Measurements from ENCODE around the gene CCDC82. TPM values are rescaled to one million over a fixed set of nuclear protein-coding genes. Genes with fewer than 3 reads are reported as not detected.

The CCDC82 gene
- total and polyA plus RNA-seq, 4 donors: 29.3 to 39.0 (median 38.1) TPM

DNA sequence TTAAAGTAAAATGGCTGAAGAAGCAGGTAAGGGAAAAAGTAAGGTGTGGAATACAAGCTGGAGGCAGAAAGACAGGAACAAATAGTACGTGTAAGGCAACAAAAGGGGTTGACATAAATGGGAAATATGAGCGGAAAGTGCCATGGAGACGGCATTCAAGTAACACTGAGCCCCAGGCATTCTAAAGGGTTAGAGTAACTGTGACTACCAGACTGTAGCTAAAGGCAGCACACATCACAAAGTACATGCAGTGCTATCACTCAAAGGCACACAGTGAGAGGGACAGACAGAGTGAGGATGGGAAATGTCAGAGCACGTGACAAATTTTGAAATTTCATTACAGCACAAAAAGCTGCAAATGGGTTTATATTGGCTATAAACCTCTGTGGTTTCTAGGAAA, 32.9 kb downstream of the CCDC82 start:
- no peak for ATAC-seq (ENCODE audit: low FRiP score)
- no peaks in the 10 kb centered on the region for H3K9me3 ChIP-seq (ENCODE audit: control insufficient read depth, low read length)
- H3K36me3 ChIP-seq (ENCODE audit: control insufficient read depth in 1 of 2, insufficient read depth in 2 of 2, low read length in 1 of 2): peaks cover 0 to 5% of the 10 kb centered on the region in 2 donors
- intact Hi-C loops (cut with DNase I): no loop called here
- H3K4me1 ChIP-seq (ENCODE audit: control insufficient read depth in 1 of 2, insufficient read depth in 2 of 2, low read length in 2 of 2): no peaks in the 10 kb centered on the region
- 86 to 92% methylated on average over 4 of the region's 4 CpGs for WGBS, 2 donors
- no peak for DNase-seq
- H3K4me3 ChIP-seq (ENCODE audit: low read length in 2 of 2): no peak overlapping the region
- H3K27ac ChIP-seq (ENCODE audit: low read depth in 1 of 2, low read length in 2 of 2): no peak overlapping the region
- no peaks in the 10 kb centered on the region for H3K27me3 ChIP-seq (ENCODE audit: control insufficient read depth in 1 of 2, insufficient read depth in 2 of 2, low read length in 1 of 2)

DNA sequence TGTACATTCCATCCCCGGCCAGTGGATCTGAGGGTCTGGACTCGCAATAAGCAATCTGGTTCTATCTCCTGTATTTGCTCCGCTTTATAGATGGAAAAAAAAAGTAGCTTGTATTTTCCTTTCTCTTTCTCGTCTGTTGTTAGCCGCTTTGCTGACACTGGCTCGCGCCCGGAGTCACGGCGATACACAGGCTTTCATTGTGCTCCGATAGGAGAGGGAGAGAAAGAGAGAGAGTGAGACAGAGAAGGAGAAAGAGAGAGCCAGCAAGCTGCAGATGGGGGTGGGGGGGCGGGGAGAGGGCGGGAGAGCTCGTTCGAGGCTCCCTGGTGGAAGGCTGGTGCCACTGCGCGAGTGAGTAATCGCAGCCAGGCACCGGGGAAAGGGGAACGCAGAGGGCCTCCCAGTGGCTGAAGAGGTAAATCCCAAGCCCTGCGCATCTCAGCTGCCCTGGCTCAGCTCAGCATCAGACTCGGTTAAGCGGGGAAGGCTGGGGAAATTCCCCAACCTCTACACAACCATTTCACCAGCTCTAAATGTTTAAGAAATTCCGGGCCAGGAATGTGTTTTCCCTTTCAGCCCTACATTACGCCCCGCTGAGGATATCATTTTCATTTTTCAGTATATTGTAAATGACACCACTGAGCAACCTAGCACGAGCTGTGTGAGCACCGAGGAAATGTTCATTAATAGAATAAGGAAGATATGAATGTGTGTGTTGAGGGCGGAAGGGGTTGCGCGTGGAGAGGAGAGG, 46.6 kb downstream of the CCDC82 start, which contains the start of gene MAML2:
MAML2 (minus strand) TSS at position 235 of the 751 bp plus-strand sequence. CDS start 1,300 bp downstream, outside the sequence.
- peak within 1 kb of the TSS in 1 of 2 donors; percentile 89 for H3K27ac ChIP-seq (ENCODE audit: low read depth in 1 of 2, low read length in 2 of 2)
- intact Hi-C loops (cut with DNase I): loop anchor here (2.0 to 10.0 kb wide), 8 partner anchors 101 to 496 kb away; no protein-coding TSS in a partner anchor
- WGBS, 2 donors: 5 to 7% methylated on average over 23 to 31 of the region's 31 CpGs
- DNase-seq (peak; percentile 96), ATAC-seq (ENCODE audit: low FRiP score) (peak; percentile 93)
- H3K27me3 ChIP-seq (ENCODE audit: control insufficient read depth in 1 of 2, insufficient read depth in 2 of 2, low read length in 1 of 2): no peaks in the 10 kb centered on the region
- H3K9me3 ChIP-seq (ENCODE audit: control insufficient read depth, low read length): no peaks in the 10 kb centered on the region
- H3K36me3 ChIP-seq (ENCODE audit: control insufficient read depth in 1 of 2, insufficient read depth in 2 of 2, low read length in 1 of 2): no peaks in the 10 kb centered on the region
- H3K4me1 ChIP-seq (ENCODE audit: control insufficient read depth in 1 of 2, insufficient read depth in 2 of 2, low read length in 2 of 2): peaks cover 0 to 12% of the 10 kb centered on the region in 2 donors
- peak within 1 kb of the TSS; percentile 87 to 100 for H3K4me3 ChIP-seq (ENCODE audit: low read length in 2 of 2)

DNA sequence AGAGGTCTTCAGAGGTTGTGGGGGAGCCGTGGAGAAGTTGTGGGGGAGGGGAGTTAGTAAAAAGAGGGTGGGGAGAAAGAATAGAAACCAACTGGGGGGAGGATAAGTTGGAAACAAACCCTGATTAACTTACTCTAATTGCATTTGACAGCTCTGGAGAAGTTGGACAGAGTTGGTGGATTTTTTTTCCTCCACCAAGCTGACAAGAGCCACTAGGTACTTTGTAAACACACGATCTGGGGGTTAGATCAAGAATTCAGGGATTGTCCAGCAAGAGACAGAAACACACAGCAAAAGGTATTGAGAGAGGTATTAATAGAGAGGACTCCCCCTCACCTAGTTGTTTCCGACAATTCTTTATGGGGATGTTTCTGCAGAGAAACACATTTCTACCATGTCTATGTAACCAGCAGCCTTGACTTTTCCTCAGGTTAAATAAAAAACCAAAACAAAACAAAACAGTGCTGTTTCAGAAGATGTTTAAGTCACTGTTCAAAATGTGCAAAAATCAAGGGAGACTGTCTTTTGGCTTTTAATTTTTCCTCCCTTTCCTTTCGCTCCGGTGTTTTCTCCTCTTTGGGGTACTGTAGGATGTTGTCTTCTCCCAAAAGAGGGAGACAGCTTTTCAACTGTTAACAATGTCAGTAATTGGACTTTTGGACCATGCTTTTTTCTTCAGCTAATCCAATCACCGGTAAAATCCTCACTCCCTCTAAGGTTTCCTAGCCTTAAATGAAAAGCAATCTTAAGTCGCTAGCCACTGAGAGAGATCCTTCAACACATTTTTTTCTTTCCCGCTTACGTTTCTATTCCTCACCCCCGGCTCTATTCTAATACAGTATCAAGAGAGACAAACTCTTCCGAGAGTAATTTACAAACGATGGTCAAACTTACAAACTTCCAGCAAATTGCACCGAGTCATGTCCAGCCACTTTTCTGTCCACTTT, 47.4 kb downstream of the CCDC82 start:
- H3K27me3 ChIP-seq (ENCODE audit: control insufficient read depth in 1 of 2, insufficient read depth in 2 of 2, low read length in 1 of 2): no peaks in the 10 kb centered on the region
- DNase-seq (no peak), ATAC-seq (ENCODE audit: low FRiP score) (peak; percentile 39)
- no peaks in the 10 kb centered on the region for H3K36me3 ChIP-seq (ENCODE audit: control insufficient read depth in 1 of 2, insufficient read depth in 2 of 2, low read length in 1 of 2)
- intact Hi-C loops (cut with DNase I): loop anchor here (2.0 to 10.0 kb wide), 8 partner anchors 100 to 495 kb away; no protein-coding TSS in a partner anchor
- WGBS, 2 donors: 0% methylated on average over 13 of the region's 13 CpGs
- peaks cover 0 to 16% of the 10 kb centered on the region in 2 donors for H3K4me1 ChIP-seq (ENCODE audit: control insufficient read depth in 1 of 2, insufficient read depth in 2 of 2, low read length in 2 of 2)
- peak overlapping the region in 1 of 2 donors; percentile 89 for H3K27ac ChIP-seq (ENCODE audit: low read depth in 1 of 2, low read length in 2 of 2)
- H3K9me3 ChIP-seq (ENCODE audit: control insufficient read depth, low read length): no peaks in the 10 kb centered on the region
- H3K4me3 ChIP-seq (ENCODE audit: low read length in 2 of 2): peak overlapping the region; percentile 87 to 100

DNA sequence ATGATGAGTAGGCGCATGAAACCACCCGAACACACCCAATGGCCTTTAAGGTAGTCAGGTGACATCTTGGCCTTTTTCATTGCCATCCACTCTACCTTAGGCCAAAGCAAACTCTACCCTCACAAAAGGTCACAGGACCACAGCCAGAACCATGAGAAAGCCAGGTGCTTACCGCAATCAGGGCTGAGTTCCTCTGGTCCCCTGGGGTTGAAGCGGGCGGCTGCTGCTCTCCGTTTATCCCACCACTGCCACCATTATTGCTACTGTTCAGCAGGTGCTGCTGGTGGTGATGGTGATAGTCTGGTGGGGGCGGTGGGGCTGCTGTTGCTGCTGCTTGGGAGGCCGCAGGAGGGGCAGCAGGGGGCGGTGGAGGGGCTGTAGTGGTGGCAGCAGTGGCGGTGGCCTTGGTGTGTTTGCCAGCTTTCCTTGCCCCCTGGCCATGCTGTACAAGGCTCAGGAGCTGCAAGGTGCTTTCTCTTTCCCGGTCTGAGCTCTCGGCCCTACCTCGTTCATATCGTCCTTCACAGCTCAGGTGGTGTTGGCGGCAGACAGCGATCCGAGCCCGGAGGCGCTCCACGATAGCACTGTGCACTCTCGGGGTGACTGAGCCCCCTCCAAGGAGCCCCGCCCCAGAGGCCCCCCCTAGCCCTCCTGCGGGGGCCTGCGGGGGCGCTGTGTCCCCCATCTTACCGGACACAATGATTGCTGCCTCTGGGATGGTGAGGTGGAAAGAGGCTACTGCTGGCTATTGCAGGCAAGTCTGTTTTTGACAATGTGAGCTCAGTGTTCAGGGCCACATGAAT, 48.3 kb downstream of the CCDC82 start:
- no peaks in the 10 kb centered on the region for H3K9me3 ChIP-seq (ENCODE audit: control insufficient read depth, low read length)
- WGBS, 2 donors: 3 to 4% methylated on average over 26 of the region's 26 CpGs
- intact Hi-C loops (cut with DNase I): loop anchor here (2.0 to 10.0 kb wide), 8 partner anchors 99 to 494 kb away; no protein-coding TSS in a partner anchor
- H3K27me3 ChIP-seq (ENCODE audit: control insufficient read depth in 1 of 2, insufficient read depth in 2 of 2, low read length in 1 of 2): no peaks in the 10 kb centered on the region
- no peaks in the 10 kb centered on the region for H3K36me3 ChIP-seq (ENCODE audit: control insufficient read depth in 1 of 2, insufficient read depth in 2 of 2, low read length in 1 of 2)
- H3K27ac ChIP-seq (ENCODE audit: low read depth in 1 of 2, low read length in 2 of 2): peak overlapping the region; percentile 31 to 89
- DNase-seq (peak; percentile 66 to 83), ATAC-seq (ENCODE audit: low FRiP score) (peak; percentile 77)
- peaks cover 0 to 16% of the 10 kb centered on the region in 2 donors for H3K4me1 ChIP-seq (ENCODE audit: control insufficient read depth in 1 of 2, insufficient read depth in 2 of 2, low read length in 2 of 2)
- peak overlapping the region; percentile 87 to 100 for H3K4me3 ChIP-seq (ENCODE audit: low read length in 2 of 2)

DNA sequence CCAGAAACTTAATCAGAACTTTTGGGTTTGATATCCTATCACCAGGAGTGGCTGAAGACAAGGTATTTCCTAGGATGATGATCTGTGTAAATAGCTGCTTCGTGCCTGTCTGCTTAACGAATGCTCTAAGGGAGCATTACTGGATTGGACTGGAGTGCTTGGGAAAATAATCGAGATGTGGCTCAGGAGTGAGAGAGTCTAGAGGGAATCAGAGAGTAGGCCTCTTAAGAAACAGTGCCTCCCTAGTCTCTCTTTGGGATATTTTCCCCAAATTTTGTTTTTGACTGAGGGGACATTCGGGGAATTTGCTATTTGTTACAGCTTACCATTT, 49.2 kb downstream of the CCDC82 start:
- Histone ChIP-seq H3K36me3 (ENCODE audit: control insufficient read depth in 1 of 2, insufficient read depth in 2 of 2, low read length in 1 of 2) (no peaks in the 10 kb centered on the region), H3K4me1 (ENCODE audit: control insufficient read depth in 1 of 2, insufficient read depth in 2 of 2, low read length in 2 of 2) (peaks cover 0 to 16% of the 10 kb centered on the region in 2 donors), H3K4me3 (ENCODE audit: low read length in 2 of 2) (peak overlapping the region; percentile 51 to 87), H3K9me3 (ENCODE audit: control insufficient read depth, low read length) (no peaks in the 10 kb centered on the region), H3K27ac (ENCODE audit: low read depth in 1 of 2, low read length in 2 of 2) (peak overlapping the region; percentile 31 to 100), H3K27me3 (ENCODE audit: control insufficient read depth in 1 of 2, insufficient read depth in 2 of 2, low read length in 1 of 2) (no peaks in the 10 kb centered on the region)
- DNase-seq: no peak
- intact Hi-C loops (cut with DNase I): loop anchor here (5.0 to 10.0 kb wide), 5 partner anchors 98 to 493 kb away; no protein-coding TSS in a partner anchor
- WGBS, 2 donors: 6 to 9% methylated on average over 4 of the region's 4 CpGs
- no peak for ATAC-seq (ENCODE audit: low FRiP score)

DNA sequence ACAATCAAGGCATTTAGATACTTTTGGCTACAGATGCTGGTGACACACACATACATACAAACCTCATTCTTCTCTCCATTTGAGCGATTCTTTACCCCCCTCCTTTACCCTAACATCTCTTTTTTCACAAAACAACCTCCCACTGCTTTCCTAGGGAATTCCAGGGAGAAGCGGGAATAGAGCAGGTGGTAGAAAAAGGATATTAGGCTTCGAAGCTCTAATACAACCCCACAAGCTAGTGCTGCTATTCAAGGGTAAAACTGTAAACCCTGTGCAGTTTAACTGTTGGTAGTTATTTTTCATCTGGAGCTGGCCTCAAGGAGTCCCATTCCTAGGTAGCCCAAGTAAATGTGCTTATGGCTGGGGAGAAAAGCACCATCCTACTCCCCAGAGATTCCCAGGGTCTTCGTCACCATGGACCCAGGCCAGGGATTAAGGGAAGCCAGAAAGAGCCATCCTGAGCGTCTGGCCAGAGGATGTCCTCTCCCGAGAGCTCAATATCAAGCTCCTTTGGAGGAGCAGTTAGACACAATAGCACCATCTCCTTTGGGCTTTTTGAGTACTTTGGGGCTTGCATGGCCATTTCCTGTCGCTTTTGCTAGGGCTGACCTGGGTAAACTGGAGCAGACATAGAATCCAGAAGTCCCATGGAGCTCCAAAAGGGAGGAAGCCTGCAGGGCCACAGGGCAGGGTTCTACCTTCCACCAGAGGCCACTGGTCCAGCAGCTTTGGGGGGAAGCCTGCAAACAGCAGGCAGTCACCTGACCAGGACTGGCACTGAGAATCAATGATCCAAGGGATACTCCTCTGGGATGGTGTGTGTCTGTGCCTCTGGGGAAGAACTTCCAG, 49.8 kb downstream of the CCDC82 start:
- peak overlapping the region; percentile 31 to 100 for H3K27ac ChIP-seq (ENCODE audit: low read depth in 1 of 2, low read length in 2 of 2)
- H3K9me3 ChIP-seq (ENCODE audit: control insufficient read depth, low read length): no peaks in the 10 kb centered on the region
- ATAC-seq (ENCODE audit: low FRiP score): no peak
- WGBS, 2 donors: 11 to 17% methylated on average over 7 of the region's 7 CpGs
- H3K27me3 ChIP-seq (ENCODE audit: control insufficient read depth in 1 of 2, insufficient read depth in 2 of 2, low read length in 1 of 2): no peaks in the 10 kb centered on the region
- H3K36me3 ChIP-seq (ENCODE audit: control insufficient read depth in 1 of 2, insufficient read depth in 2 of 2, low read length in 1 of 2): no peaks in the 10 kb centered on the region
- peak overlapping the region in 1 of 2 donors; percentile 51 for H3K4me3 ChIP-seq (ENCODE audit: low read length in 2 of 2)
- intact Hi-C loops (cut with DNase I): loop anchor here (5.0 to 10.0 kb wide), 6 partner anchors 95 to 493 kb away; no protein-coding TSS in a partner anchor
- H3K4me1 ChIP-seq (ENCODE audit: control insufficient read depth in 1 of 2, insufficient read depth in 2 of 2, low read length in 2 of 2): peaks cover 0 to 16% of the 10 kb centered on the region in 2 donors
- no peak for DNase-seq

DNA sequence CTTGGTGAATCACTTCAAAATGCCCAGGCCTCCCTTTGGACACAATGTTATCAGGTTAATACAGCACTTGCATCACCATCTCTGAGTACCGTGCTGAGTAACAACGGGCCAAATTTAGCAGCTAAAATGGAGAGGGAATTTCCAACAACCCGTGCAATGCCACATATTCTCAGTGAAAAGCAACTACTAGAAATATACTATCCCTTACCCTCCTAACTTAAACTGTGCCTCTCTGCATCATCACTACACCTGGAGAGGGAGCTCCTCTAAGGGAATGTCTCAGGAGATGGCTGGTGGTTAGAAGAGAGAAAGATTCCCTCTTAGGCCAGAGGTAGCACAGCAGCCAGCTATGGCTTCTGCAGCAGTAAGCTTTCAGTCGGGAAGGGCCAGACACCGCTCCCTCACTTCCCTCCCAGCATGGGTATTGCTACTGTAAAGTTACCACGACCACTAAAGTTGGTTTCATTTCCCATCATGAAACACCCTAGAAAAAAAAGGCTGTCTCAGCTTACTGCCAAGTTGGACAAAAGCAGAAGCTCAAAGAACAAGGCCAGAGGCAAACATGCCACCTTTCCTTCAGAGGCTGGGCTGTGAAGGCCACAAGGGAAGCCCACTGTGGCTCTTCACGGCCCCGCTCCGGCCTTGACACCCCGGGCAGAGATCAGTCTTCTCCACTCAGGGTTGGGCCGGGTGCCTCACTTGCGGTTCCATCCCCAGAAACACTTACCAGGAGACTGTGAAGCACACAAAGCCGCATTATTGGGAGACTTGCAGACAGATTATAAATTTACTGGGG, 50.6 kb downstream of the CCDC82 start:
- no peaks in the 10 kb centered on the region for H3K36me3 ChIP-seq (ENCODE audit: control insufficient read depth in 1 of 2, insufficient read depth in 2 of 2, low read length in 1 of 2)
- intact Hi-C loops (cut with DNase I): loop anchor here in 1 of 2 donors (10.0 kb wide), 1 partner anchor 94 kb away; no protein-coding TSS in a partner anchor
- peak overlapping the region in 1 of 2 donors; percentile 24 for H3K4me3 ChIP-seq (ENCODE audit: low read length in 2 of 2)
- H3K27me3 ChIP-seq (ENCODE audit: control insufficient read depth in 1 of 2, insufficient read depth in 2 of 2, low read length in 1 of 2): no peaks in the 10 kb centered on the region
- H3K4me1 ChIP-seq (ENCODE audit: control insufficient read depth in 1 of 2, insufficient read depth in 2 of 2, low read length in 2 of 2): peaks cover 0 to 16% of the 10 kb centered on the region in 2 donors
- H3K9me3 ChIP-seq (ENCODE audit: control insufficient read depth, low read length): no peaks in the 10 kb centered on the region
- ATAC-seq (ENCODE audit: low FRiP score) (no peak), DNase-seq (peak in 1 of 2 donors; percentile 72)
- H3K27ac ChIP-seq (ENCODE audit: low read depth in 1 of 2, low read length in 2 of 2): peak overlapping the region; percentile 31 to 100
- WGBS, 2 donors: 1 to 4% methylated on average over 13 of the region's 13 CpGs
